Loucy (cell line): ENCODE results near the gene RDH12.

Experiments
- H2AFZ ChIP-seq: fragments of 200-600 bp; sonication (generic); 2 replicates; pipeline ENCODE4 v1.6.0; 2016; ENCODE audit warnings: antibody characterized with exemption, mild to moderate bottlenecking, low read length, moderate library complexity
- H3F3A ChIP-seq: fragments of 200-600 bp; 2 replicates; pipeline ENCODE4 v1.6.0; 2016; ENCODE audit warnings: antibody characterized with exemption, low read depth, mild to moderate bottlenecking
- H3K27me3 ChIP-seq: fragments of 200-600 bp; sonication (generic); 2 replicates; pipeline ENCODE4 v1.6.1; 2014; ENCODE audit warnings: low read length, mild to moderate bottlenecking; ENCODE audit not compliant: insufficient read depth, poor library complexity, severe bottlenecking
- H3K36me3 ChIP-seq: fragments of 200-600 bp; sonication (generic); 2 replicates; pipeline ENCODE4 v1.6.1; 2016; ENCODE audit warnings: low read length; ENCODE audit not compliant: insufficient read depth
- H3K4me1 ChIP-seq: fragments of 200-600 bp; sonication (generic); 2 replicates; pipeline ENCODE4 v1.5.1; 2014; ENCODE audit warnings: low read length, mild to moderate bottlenecking; ENCODE audit not compliant: insufficient read depth, poor library complexity, severe bottlenecking
- H3K4me2 ChIP-seq: fragments of 200-600 bp; sonication (generic); 2 replicates; pipeline ENCODE4 v1.6.0; 2014; ENCODE audit warnings: antibody characterized with exemption, low read length, low read depth, mild to moderate bottlenecking; ENCODE audit not compliant: poor library complexity, severe bottlenecking
- H3K4me3 ChIP-seq: fragments of 200-600 bp; sonication (generic); 2 replicates; pipeline ENCODE4 v1.5.1; 2014; ENCODE audit warnings: low read length, mild to moderate bottlenecking, mixed read lengths; ENCODE audit not compliant: poor library complexity, severe bottlenecking
- H3K79me2 ChIP-seq: fragments of 200-600 bp; sonication (generic); 2 replicates; pipeline ENCODE4 v1.6.1; 2014; ENCODE audit warnings: low read length; ENCODE audit not compliant: insufficient read depth
- H3K9ac ChIP-seq: fragments of 200-600 bp; sonication (generic); 2 replicates; pipeline ENCODE4 v1.6.0; 2014; ENCODE audit warnings: mild to moderate bottlenecking, low read depth, low read length, moderate library complexity; ENCODE audit not compliant: poor library complexity, severe bottlenecking
- H3K9me2 ChIP-seq: fragments of 200-600 bp; sonication (generic); replicated peaks from 2 replicates; pipeline ENCODE4 v1.6.1; 2016; ENCODE audit warnings: low read depth, low read length, mixed read lengths
- H3K9me3 ChIP-seq: fragments of 200-600 bp; sonication (generic); 2 replicates; pipeline ENCODE4 v1.6.1; 2014; ENCODE audit warnings: mild to moderate bottlenecking, antibody characterized with exemption, low read length, low read depth; ENCODE audit not compliant: insufficient read depth
- H4K20me1 ChIP-seq: fragments of 200-600 bp; sonication (generic); 2 replicates; pipeline ENCODE4 v1.6.0; 2014; ENCODE audit warnings: antibody characterized with exemption, low read length, mild to moderate bottlenecking; ENCODE audit not compliant: insufficient read depth, poor library complexity, severe bottlenecking
- EZH2phosphoT487 ChIP-seq: fragments of 200-600 bp; IDR thresholded peaks from 2 replicates; pipeline ENCODE4 v1.6.1; 2018; ENCODE audit warnings: antibody characterized with exemption, mild to moderate bottlenecking, moderate library complexity, borderline replicate concordance
- TF ChIP-seq, protein P1 (sequence below): fragments of 200-600 bp; sonication (generic); conservative IDR thresholded peaks from 2 replicates; pipeline ENCODE4 v1.5.1; 2014; ENCODE audit warnings: mild to moderate bottlenecking, antibody characterized with exemption, low read length

The RDH12 gene

DNA sequence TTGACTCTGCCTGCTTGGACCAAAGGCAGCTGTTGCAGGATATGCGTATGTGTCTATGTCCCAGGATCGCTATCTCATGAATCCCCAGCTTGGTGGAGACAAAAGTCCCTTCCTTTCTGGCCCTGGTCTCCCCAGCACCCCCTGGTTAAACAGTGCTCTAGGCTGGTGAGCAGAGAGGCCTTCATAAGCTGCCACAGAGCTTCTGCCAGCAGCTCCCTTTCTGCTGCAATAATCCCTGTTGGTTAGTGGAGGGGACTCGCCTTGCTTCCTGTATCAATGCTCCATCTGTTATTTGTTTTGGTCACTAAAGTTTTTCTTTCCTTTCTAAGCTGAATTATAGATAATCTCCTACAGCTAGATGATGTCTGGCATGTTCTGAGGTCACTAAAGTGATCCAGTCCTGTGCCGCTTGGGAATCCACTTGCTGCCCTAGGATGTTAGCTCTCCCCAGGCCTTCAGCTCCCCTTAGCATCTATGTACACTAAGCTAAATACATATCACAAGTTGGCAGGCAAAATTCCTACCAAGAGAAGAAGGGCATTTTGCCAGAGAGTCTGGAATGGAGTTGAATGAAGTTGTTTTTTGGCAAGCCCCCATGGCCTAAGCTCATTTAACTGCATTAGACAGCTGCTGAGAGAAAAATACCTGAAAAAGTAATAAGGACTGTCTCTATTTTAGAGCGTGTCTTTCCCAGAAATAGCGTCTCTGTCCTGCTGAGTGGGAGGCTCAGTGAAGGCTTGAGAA, 47.8 kb downstream of the RDH12 start:
- no peak for TF ChIP-seq EZH2phosphoT487
- TF ChIP-seq, protein P1, sequence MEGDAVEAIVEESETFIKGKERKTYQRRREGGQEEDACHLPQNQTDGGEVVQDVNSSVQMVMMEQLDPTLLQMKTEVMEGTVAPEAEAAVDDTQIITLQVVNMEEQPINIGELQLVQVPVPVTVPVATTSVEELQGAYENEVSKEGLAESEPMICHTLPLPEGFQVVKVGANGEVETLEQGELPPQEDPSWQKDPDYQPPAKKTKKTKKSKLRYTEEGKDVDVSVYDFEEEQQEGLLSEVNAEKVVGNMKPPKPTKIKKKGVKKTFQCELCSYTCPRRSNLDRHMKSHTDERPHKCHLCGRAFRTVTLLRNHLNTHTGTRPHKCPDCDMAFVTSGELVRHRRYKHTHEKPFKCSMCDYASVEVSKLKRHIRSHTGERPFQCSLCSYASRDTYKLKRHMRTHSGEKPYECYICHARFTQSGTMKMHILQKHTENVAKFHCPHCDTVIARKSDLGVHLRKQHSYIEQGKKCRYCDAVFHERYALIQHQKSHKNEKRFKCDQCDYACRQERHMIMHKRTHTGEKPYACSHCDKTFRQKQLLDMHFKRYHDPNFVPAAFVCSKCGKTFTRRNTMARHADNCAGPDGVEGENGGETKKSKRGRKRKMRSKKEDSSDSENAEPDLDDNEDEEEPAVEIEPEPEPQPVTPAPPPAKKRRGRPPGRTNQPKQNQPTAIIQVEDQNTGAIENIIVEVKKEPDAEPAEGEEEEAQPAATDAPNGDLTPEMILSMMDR = no peak
- H3K36me3 ChIP-seq = peaks cover 8% of the 10 kb centered on the region; the same call in 1 of the 2 replicates
- H3K27me3 ChIP-seq = no peaks in the 10 kb centered on the region
- no peaks in the 10 kb centered on the region for H3K9me2 ChIP-seq
- H3K4me3 ChIP-seq = no peak overlapping the region
- H3K79me2 ChIP-seq = no peaks in the 10 kb centered on the region
- H4K20me1 ChIP-seq = no peaks in the 10 kb centered on the region
- H3F3A ChIP-seq = no peaks in the 10 kb centered on the region
- H2AFZ ChIP-seq = no peak overlapping the region
- H3K4me2 ChIP-seq = no peak overlapping the region
- no peaks in the 10 kb centered on the region for H3K9me3 ChIP-seq
- H3K9ac ChIP-seq = no peak overlapping the region
- no peaks in the 10 kb centered on the region for H3K4me1 ChIP-seq

DNA sequence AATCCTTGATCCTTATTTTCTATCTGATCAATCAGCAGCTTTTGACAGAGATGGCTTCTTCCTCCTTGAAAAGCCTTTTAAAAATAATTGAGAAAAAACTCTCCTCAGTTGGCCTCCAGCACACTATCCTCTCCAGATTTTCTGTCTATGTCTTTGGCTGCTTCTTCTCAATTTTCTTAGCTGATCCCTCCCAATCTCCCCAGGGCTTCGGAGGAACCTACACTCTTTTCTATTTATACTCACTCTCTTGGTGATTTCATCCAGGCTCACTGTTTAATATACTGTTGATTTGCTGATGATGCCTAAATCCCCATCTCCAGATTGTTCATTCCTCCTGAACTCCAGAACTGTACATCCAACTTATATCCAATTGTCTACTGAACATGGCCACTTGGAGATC, 54.8 kb downstream of the RDH12 start:
- TF ChIP-seq, protein P1 = no peak
- no peak for TF ChIP-seq EZH2phosphoT487
- Histone ChIP-seq H3K4me3 (no peak overlapping the region), H4K20me1 (no peaks in the 10 kb centered on the region), H3K27me3 (no peaks in the 10 kb centered on the region), H3K4me2 (no peak overlapping the region), H2AFZ (no peak overlapping the region), H3K9me2 (no peaks in the 10 kb centered on the region), H3F3A (no peaks in the 10 kb centered on the region), H3K79me2 (no peaks in the 10 kb centered on the region), H3K9ac (no peak overlapping the region), H3K36me3 (peaks cover 14% of the 10 kb centered on the region; the same call in 1 of the 2 replicates), H3K4me1 (no peaks in the 10 kb centered on the region), H3K9me3 (no peaks in the 10 kb centered on the region)

DNA sequence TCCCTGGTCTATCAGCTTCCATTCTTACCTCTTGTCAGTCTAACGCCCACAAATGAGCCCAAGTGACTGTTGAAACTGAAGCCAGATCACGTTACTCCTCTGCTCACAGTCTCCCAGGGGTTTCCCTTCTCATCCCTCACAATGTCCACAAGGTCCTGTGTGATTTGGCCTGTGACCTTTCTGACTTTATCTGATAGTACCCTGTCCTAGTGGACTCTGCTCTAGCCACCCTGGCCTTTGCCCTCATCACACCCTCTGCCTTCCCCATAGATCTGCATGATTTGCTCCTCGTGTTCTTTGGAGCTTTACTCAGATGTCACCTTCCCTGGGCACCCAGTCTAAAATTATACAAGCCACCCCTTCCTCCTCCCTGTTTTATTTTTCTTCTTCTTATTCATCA, 55.5 kb downstream of the RDH12 start:
- Histone ChIP-seq H4K20me1 (no peaks in the 10 kb centered on the region), H3K9me2 (no peaks in the 10 kb centered on the region), H3K9ac (no peak overlapping the region), H3K4me2 (no peak overlapping the region), H3F3A (no peaks in the 10 kb centered on the region), H3K4me1 (peaks cover 3% of the 10 kb centered on the region), H2AFZ (no peak overlapping the region), H3K27me3 (no peaks in the 10 kb centered on the region), H3K9me3 (no peaks in the 10 kb centered on the region), H3K4me3 (no peak overlapping the region), H3K36me3 (peaks cover 9% of the 10 kb centered on the region; the same call in 1 of the 2 replicates), H3K79me2 (no peaks in the 10 kb centered on the region)
- TF ChIP-seq EZH2phosphoT487 = no peak
- TF ChIP-seq, protein P1 = no peak
